T47D (cell line): Measurements from ENCODE around the gene MEF2C.

Experiments used
- DNase-seq, 2 experiments: peaks; one replicate each; pipeline versions ENCODE4 v3.0.0 to v3.0.0-alpha.2; 2011 to 2012; ENCODE audit warnings: low read depth in 1 of 2, low spot score in 1 of 2
- JUND ChIP-seq: IDR thresholded peaks from 2 replicates; pipeline ENCODE4 v1.6.1; 2012; ENCODE audit warnings: low read depth
- in situ Hi-C: cut with HindIII; loops from 2 replicates; pipeline ENCODE4 v1.10.0; 2016; ENCODE audit warnings: low sequenced_read_pairs, low pct_unique_long_range_greater_than_20kb

The MEF2C gene

DNA sequence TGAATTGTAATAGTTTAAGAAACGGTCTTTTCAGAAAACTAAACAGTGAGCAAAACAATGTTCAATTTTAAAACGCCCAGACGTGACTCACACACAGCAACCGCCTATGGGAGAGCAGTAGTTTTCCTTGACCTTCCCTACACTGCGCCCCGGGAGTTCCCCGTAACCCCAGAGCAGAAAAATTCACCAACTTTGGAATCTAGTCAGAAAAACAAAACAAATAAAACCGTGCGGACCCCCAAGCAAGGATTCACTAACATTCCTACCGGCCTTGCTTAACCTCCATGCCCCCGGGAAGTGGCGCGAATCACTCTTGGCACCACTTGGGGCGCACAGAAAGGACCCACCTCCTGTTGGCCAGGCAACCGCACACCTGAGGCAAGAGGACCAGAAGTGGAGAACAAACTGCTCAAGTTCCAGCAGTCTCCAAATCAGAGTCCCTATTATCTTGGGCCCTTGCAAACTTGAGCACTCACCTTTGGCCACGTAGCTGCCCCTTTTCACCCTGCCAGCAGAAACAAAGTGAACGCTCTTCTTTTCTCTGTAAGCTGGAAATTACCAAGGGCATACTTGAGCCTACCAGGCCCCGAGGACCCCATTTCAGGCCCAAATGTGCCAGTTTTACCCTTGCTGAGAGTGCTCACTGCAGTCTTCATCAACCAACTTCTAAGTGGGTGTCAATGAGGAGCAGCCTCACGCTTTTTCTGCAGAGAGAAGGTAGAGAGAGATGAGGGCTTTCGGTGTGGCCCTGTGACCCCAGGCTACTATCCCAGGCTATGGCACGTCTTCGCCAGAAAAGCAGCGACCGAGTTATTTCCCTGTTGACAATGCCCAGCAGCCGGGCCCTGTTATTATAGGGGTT is 189.7 kb downstream of the MEF2C start:
- TF ChIP-seq JUND: no peak
- no peak for DNase-seq
- in situ Hi-C loops: no loop called here

DNA sequence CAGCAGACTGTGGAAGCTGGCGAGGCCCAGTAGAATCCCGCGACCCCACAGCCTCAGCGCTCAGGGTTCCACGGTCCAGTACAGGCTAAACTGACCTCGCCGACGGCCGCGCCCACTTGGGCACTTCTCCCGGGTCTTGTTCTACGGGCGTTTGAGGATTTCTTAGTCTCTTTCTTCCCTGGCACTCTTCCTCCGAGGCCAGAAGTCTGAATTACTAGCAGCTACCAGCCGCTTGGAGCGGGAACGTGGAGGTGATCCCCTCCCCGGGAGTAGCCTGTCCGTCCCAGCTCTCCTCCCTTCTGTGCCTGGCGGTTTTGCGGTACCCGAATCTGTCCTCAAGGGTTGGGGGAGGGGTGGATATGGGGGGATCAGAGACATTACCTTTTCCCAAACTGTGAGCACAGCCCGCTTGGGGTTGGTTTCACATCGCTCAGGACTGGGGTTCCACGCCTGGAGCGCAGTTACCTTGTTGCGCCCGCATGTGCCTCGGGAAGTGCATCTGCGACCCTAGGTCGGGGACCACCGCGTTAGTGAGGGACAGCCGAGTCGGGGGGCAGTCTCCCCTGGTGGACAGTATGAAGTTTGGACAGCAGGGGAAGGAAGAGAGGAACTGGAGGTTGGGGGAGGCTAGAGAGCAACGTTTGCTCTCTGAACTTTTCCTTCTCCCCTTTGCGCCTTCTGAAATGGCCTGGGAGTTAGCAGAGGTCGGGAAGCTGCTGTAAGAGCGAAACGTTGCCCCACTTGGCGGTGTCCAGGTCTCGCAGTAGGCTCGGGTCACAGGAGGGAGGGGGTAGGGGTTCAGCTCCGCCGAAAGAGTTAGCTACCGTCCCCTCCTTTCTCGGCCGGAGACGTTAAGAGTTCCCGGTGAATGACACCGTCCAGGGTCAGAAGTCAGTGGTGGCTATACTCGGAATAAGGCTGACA is 190.8 kb downstream of the MEF2C start:
- in situ Hi-C loops: no loop called here
- TF ChIP-seq JUND: no peak

DNA sequence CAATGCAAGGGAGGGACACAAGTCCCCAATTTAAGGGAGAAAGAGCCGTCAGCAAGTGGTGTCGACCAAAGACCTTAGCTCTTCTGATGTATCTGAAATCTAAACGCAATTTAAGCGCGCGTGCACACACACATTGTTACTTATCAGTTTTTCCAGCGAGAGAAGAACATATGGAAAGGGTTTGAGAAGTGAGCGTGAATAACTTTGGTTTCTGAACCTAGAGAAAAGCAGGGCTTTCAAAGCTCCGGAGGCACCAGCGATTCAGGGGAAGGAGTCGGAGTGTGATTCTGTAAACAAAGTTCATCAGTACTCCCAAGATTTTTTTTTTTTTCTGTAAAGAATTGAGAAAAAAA is 191.8 kb downstream of the MEF2C start:
- TF ChIP-seq JUND: no peak
- in situ Hi-C loops: no loop called here
- no peak for DNase-seq

More for the DNA sequence above, 190.8 kb downstream of the MEF2C start:
- DNase-seq: no peak

DNA sequence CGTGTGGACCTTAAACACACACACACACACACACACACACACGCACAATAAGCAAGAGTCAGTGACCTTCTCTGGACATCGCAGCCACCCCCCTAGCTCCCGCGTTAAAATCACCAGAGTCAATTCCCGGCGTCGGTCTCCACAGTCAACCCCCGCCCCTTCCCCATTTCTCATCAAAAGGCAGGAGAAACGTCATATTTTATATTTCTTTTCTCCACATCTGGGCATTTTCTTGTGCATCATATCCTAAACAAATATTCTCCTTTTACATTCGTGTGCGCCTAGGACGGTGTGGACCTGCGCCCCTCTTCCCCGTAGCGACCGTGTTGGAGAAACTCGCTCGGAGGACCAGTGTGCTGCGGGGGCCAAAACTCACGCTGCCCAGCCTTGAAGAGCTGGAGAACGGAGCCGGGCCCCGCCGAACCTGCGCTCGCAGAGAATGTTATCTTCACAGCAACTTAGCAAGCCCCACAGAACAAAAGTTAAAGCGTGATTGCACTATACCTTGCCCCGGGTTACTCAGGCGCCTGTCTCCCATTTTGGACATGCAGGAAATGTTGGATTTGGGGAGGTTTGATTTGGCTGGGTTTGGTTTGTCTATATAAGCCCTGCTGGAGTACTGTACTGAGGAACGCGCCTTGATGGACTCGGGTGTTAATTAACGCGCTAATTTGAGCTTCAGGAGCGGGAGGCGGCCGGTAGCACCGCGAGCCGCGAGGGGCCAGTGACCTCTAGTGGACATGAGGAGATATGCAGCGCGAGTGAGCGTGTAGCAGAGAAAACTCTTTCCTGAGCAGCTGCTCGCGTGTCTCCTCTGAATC is 192.4 kb downstream of the MEF2C start:
- in situ Hi-C loops: no loop called here

DNA sequence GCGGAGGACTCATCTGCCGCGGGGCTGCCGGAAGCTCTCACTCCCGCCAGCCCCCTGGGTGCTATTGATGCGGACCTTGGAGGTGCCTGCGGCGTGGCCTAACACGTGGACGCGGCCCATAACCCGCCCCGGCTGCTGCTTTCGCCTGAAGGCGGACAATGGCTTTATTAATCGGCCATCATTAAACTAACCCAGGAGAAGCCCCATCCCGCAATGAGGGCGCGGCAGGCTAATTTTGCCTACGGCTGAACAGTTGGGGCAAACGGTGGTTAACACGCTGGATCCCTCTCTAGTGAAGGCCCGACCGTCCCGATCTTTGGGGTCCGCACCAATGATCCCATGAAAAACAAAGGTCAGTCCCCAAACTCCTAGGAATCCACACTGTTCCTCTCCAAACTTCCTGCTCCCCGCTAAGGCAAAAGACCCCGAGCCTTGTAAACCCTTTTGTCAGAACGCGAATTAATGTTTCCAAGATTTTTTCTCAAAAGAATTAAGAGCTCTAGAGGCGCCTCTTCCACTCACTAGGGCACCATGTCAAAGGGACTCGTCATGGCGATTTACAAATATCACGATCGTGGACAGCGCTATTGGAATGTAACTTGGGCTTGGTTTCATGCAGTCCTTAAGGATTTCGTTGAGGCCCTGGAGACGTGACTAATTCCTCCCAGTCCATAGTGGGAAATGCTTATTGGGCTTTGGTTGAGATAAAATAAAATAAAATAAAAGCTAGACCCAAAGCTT is 193.1 kb downstream of the MEF2C start:
- in situ Hi-C loops: no loop called here
- peak in 1 of 2 experiments; percentile 27 for DNase-seq

More for the DNA sequence above, 192.4 kb downstream of the MEF2C start:
- peak; percentile 75 to 84 for DNase-seq
- TF ChIP-seq JUND: no peak

DNA sequence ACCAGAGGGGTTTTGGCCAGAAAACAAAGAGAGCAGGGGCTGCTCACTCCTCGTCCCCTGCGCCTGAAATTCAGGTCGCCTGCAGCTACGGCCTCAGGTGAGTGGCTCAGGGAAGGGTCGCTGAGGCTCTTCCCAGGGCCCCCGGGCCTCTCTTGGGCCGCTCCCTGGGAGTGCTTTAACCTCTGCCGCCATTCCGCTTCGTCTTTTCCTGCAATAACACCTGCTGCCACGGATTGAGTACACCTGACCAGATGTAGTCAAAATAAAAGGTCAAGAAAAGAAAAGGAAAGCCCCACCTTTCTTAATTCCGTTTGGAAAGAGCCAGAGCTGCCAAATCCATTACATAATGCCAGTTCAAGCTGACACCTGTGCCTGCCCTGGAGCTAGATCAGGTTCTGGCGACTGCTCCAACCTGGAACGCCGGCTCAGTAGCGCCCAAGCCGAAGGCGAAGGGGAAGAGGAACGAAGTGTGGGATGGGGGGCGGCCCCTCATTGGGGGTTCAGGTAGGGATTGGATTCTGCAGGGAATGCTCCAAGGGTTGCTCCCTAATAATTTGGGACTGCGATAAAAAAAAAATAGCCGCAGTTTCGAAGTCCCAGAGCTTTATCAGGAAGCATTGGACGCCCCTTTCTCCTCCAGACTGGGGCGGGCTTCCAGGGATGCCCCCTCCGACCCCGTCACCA is 193.9 kb downstream of the MEF2C start:
- no peak for TF ChIP-seq JUND
- in situ Hi-C loops: no loop called here
- DNase-seq: peak in 1 of 2 experiments; percentile 60

More for the DNA sequence above, 193.1 kb downstream of the MEF2C start:
- TF ChIP-seq JUND: no peak

DNA sequence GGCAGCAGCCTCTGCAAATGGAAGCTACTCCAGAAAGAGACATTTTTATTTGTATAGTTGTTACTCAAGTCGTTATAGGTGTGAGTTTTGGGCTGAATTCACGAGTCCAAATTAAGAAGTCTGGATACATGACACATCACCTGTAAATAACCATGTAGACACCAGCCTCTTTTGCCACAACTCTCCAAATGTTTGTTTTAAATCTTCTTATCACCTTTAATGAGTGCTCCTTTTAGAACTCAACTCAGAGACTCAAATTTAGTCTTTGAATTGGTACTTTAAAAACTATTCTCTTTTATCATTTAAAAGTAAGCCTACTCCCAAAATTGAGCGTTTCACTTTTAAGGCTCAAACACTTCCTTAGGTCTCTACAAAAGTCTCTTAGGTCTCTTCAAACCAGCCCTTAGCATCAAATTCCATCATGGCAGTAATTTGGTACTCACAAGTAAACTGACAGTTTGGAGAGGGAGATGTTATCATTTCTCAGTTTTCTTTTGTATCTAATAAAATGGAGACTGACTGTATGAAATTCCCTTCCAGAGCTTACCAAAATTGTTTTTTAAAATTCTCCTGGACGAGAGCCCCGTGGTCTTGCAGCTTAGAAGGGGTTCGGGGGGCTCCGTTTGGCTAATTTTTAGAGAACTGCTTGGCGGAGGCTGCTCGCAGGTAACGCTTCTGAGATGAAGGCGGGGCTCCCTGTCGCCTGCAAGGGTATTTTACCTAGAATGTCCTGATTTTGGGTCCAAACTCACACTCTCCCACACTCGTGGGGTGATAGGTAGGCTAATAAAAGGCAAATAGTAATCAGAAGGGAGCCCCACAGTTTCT is 194.6 kb downstream of the MEF2C start:
- DNase-seq: no peak
- in situ Hi-C loops: no loop called here
- no peak for TF ChIP-seq JUND

DNA sequence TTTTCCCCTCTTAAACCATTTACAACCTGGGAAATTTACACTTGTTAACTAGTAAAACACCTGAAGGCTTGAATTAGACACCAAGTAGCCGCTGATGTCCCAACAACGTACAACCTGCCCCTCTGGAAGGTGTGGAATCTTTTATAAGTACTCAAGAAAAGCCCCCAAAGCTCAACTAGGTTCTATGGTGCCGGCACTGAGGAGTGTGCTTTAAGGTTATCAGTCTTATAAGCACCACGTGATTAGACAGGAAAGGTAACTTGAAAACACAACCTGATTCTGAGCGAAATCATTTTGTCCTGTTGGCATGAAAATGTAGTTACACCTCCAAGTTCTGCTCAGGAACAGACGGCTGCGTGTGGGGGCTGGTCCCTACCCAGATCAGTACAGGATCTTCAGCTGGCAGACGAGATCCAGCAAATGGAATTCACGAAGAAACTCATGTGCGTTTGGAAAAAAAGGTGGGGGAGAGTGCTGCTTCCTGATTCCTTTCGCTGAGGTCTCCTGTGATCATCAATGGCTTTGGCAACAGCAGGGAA is 195.5 kb downstream of the MEF2C start:
- in situ Hi-C loops: no loop called here
- DNase-seq: no peak
- TF ChIP-seq JUND: no peak

DNA sequence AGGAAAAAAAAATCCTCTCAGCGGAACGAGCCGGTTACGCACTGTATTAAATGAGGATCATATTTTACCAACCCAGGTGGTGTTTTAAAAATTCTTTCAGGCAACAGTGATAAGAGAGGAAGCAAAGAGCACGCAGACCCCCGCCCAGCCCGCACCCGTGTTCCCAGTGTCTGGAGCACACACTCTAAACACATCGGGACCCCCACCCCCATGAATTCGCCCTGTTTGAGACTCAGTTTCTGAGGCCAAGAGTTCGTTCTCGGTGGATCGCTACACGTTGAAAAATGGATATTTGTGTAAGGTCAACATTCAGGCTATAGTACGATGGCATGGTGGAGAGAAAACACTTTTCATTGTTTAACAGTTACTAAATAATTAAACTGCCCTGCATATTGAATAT is 196.3 kb downstream of the MEF2C start:
- TF ChIP-seq JUND: no peak
- DNase-seq: no peak
- in situ Hi-C loops: no loop called here
